ENCODE results near the gene MINPP1. TPM values are rescaled to one million over a fixed set of nuclear protein-coding genes. Genes with fewer than 3 reads are reported as not detected.

Gene MINPP1
- total and polyA plus RNA-seq, 2 of the 13 experiments (the other 11 are each of a cell fraction or from before 2014, with no cell fraction given), result 19.2 to 53.7 TPM

GRCh38 chr10:87559392-87559791, 54.7 kb downstream of the MINPP1 start:
- H3K79me2 ChIP-seq (ENCODE audit: insufficient read depth, low read length), result no peaks in the 10 kb centered on the region
- in situ Hi-C loops (cut with HindIII; ENCODE audit: extremely low pct_ligation_motif_present, low pct_unique_long_range_greater_than_20kb), result no loop called here
- H3K4me1 ChIP-seq (ENCODE audit: insufficient read depth, low read length), result peaks cover 36% of the 10 kb centered on the region
- no peak overlapping the region for H3K27ac ChIP-seq (ENCODE audit: extremely low read length, insufficient read depth, low read length)
- H3K4me2 ChIP-seq (ENCODE audit: low read depth, low read length), result no peak overlapping the region
- no peak overlapping the region for H3K9ac ChIP-seq (ENCODE audit: insufficient read depth, low read depth, low read length)
- POLR2A ChIA-PET, result no interaction called here
- H3K36me3 ChIP-seq (replicated peaks in 1 of 2; ENCODE audit: control insufficient read depth in 1 of 2, insufficient read depth in 2 of 2, low read length in 2 of 2), result no peaks in the 10 kb centered on the region
- no peak overlapping the region for H3K4me3 ChIP-seq (replicated peaks in 1 of 3; ENCODE audit: insufficient read depth in 1 of 3, low read depth in 2 of 3, low read length in 3 of 3)
- H3K27me3 ChIP-seq (ENCODE audit: control insufficient read depth in 1 of 2, insufficient read depth in 2 of 2, low read length in 2 of 2), result no peaks in the 10 kb centered on the region
- ATAC-seq, result no peak
- CTCF ChIA-PET (ENCODE audit: low intra/inter-chr PET ratio, low total read pairs), result no interaction called here
- intact Hi-C loops (cut with micrococcal nuclease; ENCODE audit: unreplicated experiment), result no loop called here
- H3K9me3 ChIP-seq (ENCODE audit: low read length), result peaks cover 8% of the 10 kb centered on the region
- H2AFZ ChIP-seq (ENCODE audit: low read length), result no peak overlapping the region
- H4K20me1 ChIP-seq (ENCODE audit: insufficient read depth, low read length), result no peaks in the 10 kb centered on the region
- FAIRE-seq, result no peak
- no peak for TF ChIP-seq PAWR (CRISPR knock-in tag; IDR thresholded peaks at IDR 0.05; ENCODE audit: borderline replicate concordance)
- no peak for TF ChIP-seq ZNF720 (CRISPR knock-in tag; IDR thresholded peaks at IDR 0.05)
- no peak for TF ChIP-seq ZNF33B (CRISPR knock-in tag; IDR thresholded peaks at IDR 0.05)
- TF ChIP-seq KDM6A (CRISPR knock-in tag; IDR thresholded peaks at IDR 0.05; ENCODE audit: low read depth), result no peak
- no peak for TF ChIP-seq GATAD2A (CRISPR knock-in tag; IDR thresholded peaks at IDR 0.05)
- no peak for TF ChIP-seq PHF8 (CRISPR knock-in tag; IDR thresholded peaks at IDR 0.05)
- TF ChIP-seq ZNF629 (CRISPR knock-in tag; conservative IDR thresholded peaks at IDR 0.05), result no peak
- TF ChIP-seq ZNF362 (CRISPR knock-in tag; IDR thresholded peaks at IDR 0.05; ENCODE audit: borderline replicate concordance), result no peak
- no peak for TF ChIP-seq KDM5B (CRISPR knock-in tag; IDR thresholded peaks at IDR 0.05; ENCODE audit: borderline replicate concordance)
- no peak for TF ChIP-seq ZSCAN21 (CRISPR knock-in tag; IDR thresholded peaks at IDR 0.05; ENCODE audit: borderline replicate concordance)
- TF ChIP-seq HNF1A (IDR thresholded peaks at IDR 0.05; ENCODE audit: low read depth), result no peak
- TF ChIP-seq HNF1A (CRISPR knock-in tag; IDR thresholded peaks at IDR 0.05; ENCODE audit: borderline replicate concordance), result no peak
- no peak for TF ChIP-seq ZNF510 (CRISPR knock-in tag; IDR thresholded peaks at IDR 0.05; ENCODE audit: low read depth)
- TF ChIP-seq, protein P1, sequence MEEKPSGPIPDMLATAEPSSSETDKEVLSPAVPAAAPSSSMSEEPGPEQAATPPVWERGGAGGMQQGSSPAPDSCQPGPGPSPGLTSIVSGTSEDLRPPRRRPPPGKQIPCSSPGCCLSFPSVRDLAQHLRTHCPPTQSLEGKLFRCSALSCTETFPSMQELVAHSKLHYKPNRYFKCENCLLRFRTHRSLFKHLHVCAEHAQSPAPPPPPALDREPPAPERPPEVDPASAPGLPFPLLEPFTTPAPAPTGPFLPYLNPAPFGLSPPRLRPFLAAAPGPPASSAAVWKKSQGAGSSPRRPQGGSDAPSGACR (CRISPR knock-in tag; IDR thresholded peaks at IDR 0.05), result no peak
- TF ChIP-seq AGO2 (optimal IDR thresholded peaks at IDR 0.05; ENCODE audit: low read depth, low read length), result no peak
- TF ChIP-seq ZNF660 (CRISPR knock-in tag; IDR thresholded peaks at IDR 0.05; ENCODE audit: borderline replicate concordance, low read depth), result no peak
- TF ChIP-seq ZNF83 (CRISPR knock-in tag; IDR thresholded peaks at IDR 0.05; ENCODE audit: borderline replicate concordance), result no peak
- no peak for TF ChIP-seq ZNF780A (CRISPR knock-in tag; IDR thresholded peaks at IDR 0.05)
- 59% methylated on average over 3 of the region's 3 CpGs for WGBS (ENCODE audit: low lambda C conversion rate)
- BruUV-seq (replicated peaks), result no TSS peak
- DNase-seq (ENCODE audit: low spot score), result no peak

All from HepG2 (cell line).